NCI-H82 treated with DMSO at 0.1 percent for 48 hours (cell line): ENCODE data around the gene MET.

ENCODE experiments used
- DNase-seq: peaks from one replicate; lab custom pipeline; 2025; ENCODE audit not compliant: unreplicated experiment; lab: John Stamatoyannopoulos, UW

Gene MET

GRCh38 chr7:116781584-116781983, 109.6 kb downstream of the MET start:
- no peak for DNase-seq

- no peak for DNase-seq
These were observed 110.2 kb downstream of the MET start for GRCh38 chr7:116782177-116782711.

- no peak for DNase-seq
These were observed 111.8 kb downstream of the MET start for GRCh38 chr7:116783666-116784318.

- no peak for DNase-seq
These were observed 112.7 kb downstream of the MET start for GRCh38 chr7:116784647-116785046.

- DNase-seq, result no peak
These were observed 113.8 kb downstream of the MET start for GRCh38 chr7:116785843-116786242.

- no peak for DNase-seq
These were observed 114.9 kb downstream of the MET start for GRCh38 chr7:116786791-116787443.

GRCh38 chr7:116787881-116788280, 115.9 kb downstream of the MET start:
- no peak for DNase-seq

GRCh38 chr7:116788572-116789197, 116.7 kb downstream of the MET start:
- no peak for DNase-seq

GRCh38 chr7:116790025-116790424, 118.0 kb downstream of the MET start:
- DNase-seq, result no peak

- DNase-seq, result no peak
These were observed 120.8 kb downstream of the MET start for GRCh38 chr7:116792813-116793212.

GRCh38 chr7:116793795-116794340, 121.9 kb downstream of the MET start:
- DNase-seq, result no peak

- DNase-seq, result no peak
These were observed 124.5 kb downstream of the MET start for GRCh38 chr7:116796471-116796870.

GRCh38 chr7:116797612-116798011, 125.6 kb downstream of the MET start:
- no peak for DNase-seq

- no peak for DNase-seq
These were observed 126.2 kb downstream of the MET start for GRCh38 chr7:116798232-116798631.

- DNase-seq, result no peak
These were observed 127.9 kb downstream of the MET start for GRCh38 chr7:116799916-116800315.

GRCh38 chr7:116800594-116800993, 128.6 kb downstream of the MET start:
- DNase-seq, result no peak

- no peak for DNase-seq
These were observed 129.2 kb downstream of the MET start for GRCh38 chr7:116801092-116801710.

GRCh38 chr7:116802144-116802745, 130.2 kb downstream of the MET start:
- no peak for DNase-seq

- DNase-seq, result no peak
These were observed 130.8 kb downstream of the MET start for GRCh38 chr7:116802746-116803152.

GRCh38 chr7:116804471-116804870, 132.5 kb downstream of the MET start:
- DNase-seq, result no peak

- DNase-seq, result peak; percentile 54
These were observed 133.1 kb downstream of the MET start for GRCh38 chr7:116805100-116805544.
